ENCODE data around the gene CCR5AS.
"Not testable (repeated sequence)": the region's sequence is repeated elsewhere in the genome, so short reads cannot be mapped to it uniquely, and the experiment has no call there.

The CCR5AS gene

DNA sequence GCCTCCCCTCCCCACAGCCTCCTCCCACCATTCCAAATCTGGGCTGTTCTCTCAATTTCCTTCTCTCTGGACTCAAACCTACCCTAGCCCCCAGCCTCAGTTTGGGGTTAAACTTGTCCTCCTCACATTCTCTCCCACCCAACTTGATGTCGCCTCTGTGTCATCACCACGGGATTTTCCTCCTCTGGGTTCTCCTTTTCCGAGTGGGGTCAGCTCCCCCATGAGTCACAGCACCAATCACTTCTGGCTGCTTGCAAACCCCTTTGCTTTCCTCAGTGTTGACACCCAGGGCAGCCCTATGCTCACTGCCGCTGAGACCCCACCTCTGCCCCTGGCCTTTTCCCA is 451 bp downstream of the CCR5AS start:
- in situ Hi-C loops (cut with MboI; ENCODE audit: low sequenced_read_pairs): no loop called here

GRCh38 chr3:46405301-46406019 is 1.4 kb downstream of the CCR5AS start:
- in situ Hi-C loops (cut with MboI; ENCODE audit: low sequenced_read_pairs): no loop called here

GRCh38 chr3:46402902-46403301 is 4.0 kb downstream of the CCR5AS start:
- in situ Hi-C loops (cut with MboI; ENCODE audit: low sequenced_read_pairs): not testable (repeated sequence)

DNA sequence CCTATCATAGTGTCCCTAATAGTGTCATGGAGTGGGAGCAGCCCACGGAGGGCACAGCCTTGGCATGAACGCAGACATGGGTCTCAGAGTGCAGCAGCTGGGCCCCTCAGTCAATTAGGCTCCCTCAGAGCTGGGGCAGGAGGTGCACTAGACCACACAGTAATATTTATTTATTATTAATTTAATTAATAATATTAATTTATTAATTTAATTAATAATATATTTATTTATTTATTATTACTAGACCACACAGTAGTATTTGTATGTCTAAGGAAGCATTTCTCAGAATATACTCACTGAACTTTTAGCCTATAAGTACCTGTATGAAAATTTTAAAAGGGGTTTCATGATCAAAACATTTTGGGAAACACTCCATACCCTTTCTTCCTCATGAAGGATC is 5.3 kb downstream of the CCR5AS start:
- in situ Hi-C loops (cut with MboI; ENCODE audit: low sequenced_read_pairs): no loop called here

GRCh38 chr3:46400846-46401245 is 6.0 kb downstream of the CCR5AS start:
- in situ Hi-C loops (cut with MboI; ENCODE audit: low sequenced_read_pairs): no loop called here

GRCh38 chr3:46400000-46400734 is 6.7 kb downstream of the CCR5AS start:
- in situ Hi-C loops (cut with MboI; ENCODE audit: low sequenced_read_pairs): no loop called here

GRCh38 chr3:46399557-46399956 is 7.3 kb downstream of the CCR5AS start:
- in situ Hi-C loops (cut with MboI; ENCODE audit: low sequenced_read_pairs): no loop called here

DNA sequence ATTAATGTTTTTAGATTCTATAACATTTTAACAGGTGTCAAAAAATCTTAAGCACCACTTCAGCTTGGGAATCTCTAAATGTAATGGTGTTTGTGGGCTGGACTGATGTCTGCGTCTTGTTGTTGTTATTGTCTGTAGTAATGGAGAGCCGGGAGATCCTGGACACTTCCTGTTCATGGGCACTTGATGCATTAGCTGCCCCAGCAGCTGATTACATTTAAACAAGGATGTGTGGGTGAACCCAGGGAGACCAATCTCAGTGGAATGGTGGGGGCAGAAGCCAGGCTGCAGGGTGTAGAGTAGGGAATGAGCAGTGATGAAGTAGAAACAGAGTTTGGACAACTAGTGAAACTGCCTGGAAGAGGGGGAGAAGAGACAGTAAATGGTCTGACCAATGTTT is 7.8 kb downstream of the CCR5AS start:
- in situ Hi-C loops (cut with MboI; ENCODE audit: low sequenced_read_pairs): no loop called here

DNA sequence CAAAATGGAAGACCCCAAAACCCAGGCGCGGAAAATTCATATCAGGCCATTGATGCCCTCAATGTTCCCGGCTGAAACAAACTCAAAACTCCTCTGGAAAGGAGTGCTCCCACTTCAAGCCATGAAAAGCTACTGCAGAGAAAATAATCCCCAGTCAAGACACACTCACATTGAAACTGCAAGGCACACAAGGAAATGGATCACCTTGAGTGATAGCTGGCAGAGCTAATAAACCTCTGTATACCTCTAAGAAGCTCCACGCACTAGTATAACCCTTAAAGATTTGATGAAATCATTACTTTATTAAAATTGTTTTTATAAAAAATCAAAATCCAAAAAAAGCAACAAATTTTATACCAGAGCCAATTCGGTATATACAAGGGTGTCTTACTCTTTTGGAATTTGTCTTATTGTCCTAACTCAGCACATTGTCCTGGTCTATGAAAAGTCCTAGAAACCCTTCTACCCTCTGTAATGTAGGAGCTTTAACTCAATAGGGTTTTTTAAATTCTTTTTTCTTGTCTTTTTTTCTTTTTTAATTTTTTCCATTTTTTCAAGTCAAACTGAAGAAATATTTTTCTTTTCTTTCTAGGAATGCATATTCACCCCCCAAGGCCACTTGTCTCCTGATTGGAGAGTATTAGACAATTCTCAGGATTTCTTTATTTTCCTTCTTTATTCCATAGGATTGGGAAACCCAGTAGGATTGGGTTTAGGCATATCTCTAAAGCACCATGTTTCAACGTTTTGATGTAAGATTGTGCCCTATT is 8.5 kb downstream of the CCR5AS start:
- in situ Hi-C loops (cut with MboI; ENCODE audit: low sequenced_read_pairs): no loop called here

- in situ Hi-C loops (cut with MboI; ENCODE audit: low sequenced_read_pairs): no loop called here
Observed at GRCh38 chr3:46397111-46397510, 9.8 kb downstream of the CCR5AS start.

DNA sequence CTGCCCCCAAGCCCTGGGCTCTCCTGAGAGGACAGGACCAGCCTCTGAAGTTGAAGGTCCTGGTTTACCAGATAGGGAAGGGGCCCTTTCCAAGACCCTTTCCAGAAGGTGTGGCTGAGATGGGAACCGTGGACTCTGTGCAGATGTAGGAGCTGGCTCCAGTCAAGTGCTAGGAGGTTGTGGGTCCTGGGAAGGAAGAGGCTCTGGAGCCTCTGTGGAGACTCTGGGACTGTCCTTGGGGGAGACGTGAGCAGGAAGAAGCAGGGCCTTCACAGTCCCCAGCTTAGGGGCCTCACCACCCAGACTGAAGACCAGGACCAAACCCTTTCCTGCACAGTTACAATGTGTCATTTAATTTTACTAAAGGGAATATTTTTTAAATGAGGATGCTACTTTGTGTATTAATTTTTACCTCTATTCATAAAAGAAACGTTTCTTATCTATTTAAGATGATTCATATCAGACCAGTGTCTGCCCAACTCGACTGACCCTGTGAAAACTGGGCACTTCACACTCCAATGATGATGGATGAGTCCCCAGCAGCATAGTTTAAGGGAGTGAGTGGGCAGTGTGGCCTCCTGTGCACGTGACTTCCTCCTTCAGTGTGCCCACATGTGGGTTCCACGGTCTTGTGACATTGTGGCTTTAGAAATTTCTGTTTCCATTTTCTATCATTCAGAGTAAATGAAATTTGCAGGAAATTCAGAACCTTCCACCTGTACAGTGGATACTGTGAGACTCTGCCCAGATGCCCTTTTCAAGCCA is 10.9 kb downstream of the CCR5AS start:
- in situ Hi-C loops (cut with MboI; ENCODE audit: low sequenced_read_pairs): no loop called here

GRCh38 chr3:46395210-46395661 is 11.6 kb downstream of the CCR5AS start:
- in situ Hi-C loops (cut with MboI; ENCODE audit: low sequenced_read_pairs): no loop called here

DNA sequence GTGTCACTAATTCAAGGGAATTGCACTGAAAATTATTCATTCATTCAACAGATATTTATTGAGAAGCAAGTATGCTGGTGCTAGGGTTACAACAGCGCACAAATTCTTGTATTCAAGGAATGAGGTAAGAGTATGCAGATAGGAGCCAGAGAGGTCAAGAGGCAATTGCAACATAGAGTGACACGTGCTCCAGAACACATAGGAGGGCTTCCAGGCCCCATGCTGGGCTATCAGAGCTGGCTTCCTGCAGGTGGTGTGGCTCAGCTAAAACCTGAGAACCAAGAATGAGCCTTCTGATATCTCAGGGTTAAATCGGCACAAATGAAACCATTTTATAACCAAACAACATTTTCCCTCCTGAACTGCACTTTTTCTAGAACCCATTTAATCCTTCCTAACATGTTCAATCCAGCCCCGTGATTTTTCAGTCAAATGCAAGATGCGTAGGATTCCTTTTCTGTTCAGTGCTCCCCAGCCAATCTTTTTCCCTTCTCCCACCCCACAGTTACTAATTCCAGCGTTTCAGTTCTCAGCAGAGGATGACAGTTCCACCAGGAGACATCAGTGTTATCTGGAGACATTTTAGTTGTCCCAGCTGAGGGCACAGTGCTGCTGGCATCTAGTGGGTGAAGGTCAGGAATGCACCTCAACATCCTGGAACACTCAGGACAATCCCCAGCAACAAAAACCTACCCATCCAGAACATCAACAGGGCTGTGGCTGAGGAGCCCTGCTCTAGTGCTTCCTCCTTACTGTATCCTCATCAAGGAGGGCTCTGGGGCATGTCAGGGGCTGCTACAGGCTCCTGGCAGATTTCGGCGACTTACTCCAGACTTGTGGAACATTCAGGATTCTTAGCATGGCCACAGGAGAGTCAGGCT is 13.1 kb downstream of the CCR5AS start:
- in situ Hi-C loops (cut with MboI; ENCODE audit: low sequenced_read_pairs): no loop called here

DNA sequence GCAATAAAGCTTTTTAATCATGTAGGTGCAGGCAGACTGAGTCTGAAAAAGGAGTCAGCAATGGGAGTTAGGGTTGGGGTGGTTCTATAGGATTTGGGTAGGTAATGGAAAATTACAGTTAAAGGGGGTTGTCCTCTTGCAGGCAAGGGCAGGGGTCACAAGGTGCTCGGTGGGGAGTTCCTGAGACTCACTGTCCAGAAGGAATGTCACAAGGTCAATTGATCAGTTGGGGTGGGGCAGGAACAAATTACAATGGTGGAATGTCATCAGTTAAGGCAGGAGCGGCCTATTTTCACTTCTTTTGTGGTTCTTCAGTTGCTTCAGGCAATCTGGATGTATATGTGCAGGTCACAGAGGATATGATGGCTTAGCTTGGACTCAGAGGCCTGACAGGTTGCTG is 13.9 kb downstream of the CCR5AS start:
- in situ Hi-C loops (cut with MboI; ENCODE audit: low sequenced_read_pairs): no loop called here

DNA sequence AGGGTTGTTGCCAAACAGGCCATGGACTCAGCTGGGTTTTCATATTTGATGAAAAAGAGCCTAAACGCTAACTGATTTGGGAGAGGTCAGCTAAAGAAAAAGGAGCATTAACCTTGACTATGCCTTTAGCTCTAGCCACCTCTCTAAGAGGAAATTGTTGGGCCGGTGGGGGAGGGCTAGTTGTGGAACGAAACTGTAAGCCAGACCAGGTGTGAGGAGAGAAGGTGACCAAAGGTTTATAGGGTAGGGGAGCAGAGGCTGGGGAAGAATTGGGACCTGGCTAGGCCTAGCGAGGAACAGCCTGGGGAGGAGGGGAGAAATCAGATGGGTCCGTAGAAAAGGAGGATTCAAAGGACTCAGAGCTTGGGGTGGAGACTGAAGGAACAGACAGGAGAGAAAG is 15.3 kb downstream of the CCR5AS start:
- in situ Hi-C loops (cut with MboI; ENCODE audit: low sequenced_read_pairs): not testable (repeated sequence)

DNA sequence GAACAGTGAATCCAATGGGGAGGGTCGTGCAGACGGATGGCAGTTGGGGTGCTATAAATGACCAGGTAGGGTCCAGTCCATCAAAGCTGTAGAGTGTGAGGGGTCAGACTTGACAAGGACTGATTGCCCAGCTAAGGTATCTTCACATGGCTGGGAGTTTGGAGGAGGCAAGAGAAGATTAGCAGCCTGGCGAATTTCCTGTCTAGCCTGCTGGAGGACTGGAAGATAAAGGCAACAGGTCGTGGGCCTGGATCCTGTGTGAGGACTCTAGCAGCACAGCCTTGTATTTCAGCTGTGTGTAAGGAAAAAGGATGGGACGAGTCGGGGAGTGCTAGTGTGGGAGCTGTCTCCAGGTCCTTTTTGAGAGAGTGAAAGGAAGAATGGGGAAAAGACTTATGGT is 17.6 kb downstream of the CCR5AS start:
- in situ Hi-C loops (cut with MboI; ENCODE audit: low sequenced_read_pairs): no loop called here

- in situ Hi-C loops (cut with MboI; ENCODE audit: low sequenced_read_pairs): not testable (repeated sequence)
Observed at GRCh38 chr3:46388847-46389246, 18.0 kb downstream of the CCR5AS start.

DNA sequence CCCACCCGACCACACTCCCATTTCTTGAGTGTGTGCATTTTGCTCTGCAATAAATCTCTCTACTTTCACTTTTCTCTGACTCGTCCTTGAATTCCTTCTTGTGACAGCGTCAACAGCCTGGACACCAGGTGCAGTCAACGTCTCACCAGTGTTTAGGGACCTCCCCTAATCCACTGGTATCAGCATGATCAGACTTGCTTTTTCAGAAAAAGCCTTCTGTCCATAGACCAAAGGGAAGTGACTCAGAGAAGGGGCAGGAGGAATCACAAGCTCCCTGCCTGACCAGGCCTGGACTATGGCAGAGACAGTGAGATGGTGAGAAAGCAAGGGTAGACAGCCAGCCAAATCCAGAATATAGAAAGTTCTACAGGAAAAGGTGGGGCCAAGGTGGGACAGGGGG is 20.7 kb downstream of the CCR5AS start:
- in situ Hi-C loops (cut with MboI; ENCODE audit: low sequenced_read_pairs): no loop called here

DNA sequence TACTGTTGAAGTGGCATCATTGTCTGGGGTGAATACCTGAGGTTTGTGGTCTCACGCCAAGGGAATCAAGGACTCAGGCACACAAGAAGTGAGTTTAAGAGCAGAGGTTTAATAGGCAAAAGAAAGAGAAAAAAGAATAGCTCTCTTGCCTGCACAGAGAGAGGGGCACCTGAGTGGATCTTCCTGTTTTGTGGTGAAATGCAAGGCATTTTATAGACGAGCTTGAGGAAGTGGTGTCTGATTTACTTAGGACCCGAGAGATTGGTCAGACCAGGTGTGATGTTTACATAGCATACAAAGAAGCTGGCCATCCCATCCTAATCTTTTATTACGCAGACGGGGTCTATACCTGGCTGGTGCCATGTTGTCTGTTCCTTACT is 22.9 kb downstream of the CCR5AS start:
- in situ Hi-C loops (cut with MboI; ENCODE audit: low sequenced_read_pairs): no loop called here

All from HL-60/S4 (cell line).